Mesendoderm (in vitro differentiated cells): ENCODE measurements around the gene SLC23A2.

Experiments used
- DNase-seq: peaks from one replicate; pipeline ENCODE4 v3.0.0; 2013
- H2AK5ac ChIP-seq: 2 replicates; pipeline ENCODE4 v1.6.1; 2013; ENCODE audit warnings: low read length, inconsistent platforms
- H2BK120ac ChIP-seq: 2 replicates; pipeline ENCODE4 v1.6.1; 2013; ENCODE audit warnings: low read depth, mild to moderate bottlenecking, low read length, moderate library complexity, mixed read lengths
- H2BK15ac ChIP-seq: replicated peaks from 2 replicates; pipeline ENCODE4 v1.6.1; 2013; ENCODE audit warnings: low read depth, mild to moderate bottlenecking, moderate library complexity
- H2BK5ac ChIP-seq: 2 replicates; pipeline ENCODE4 v1.6.1; 2013; ENCODE audit warnings: low read length, inconsistent platforms
- H3K18ac ChIP-seq: 2 replicates; pipeline ENCODE4 v1.6.1; 2013; ENCODE audit warnings: mild to moderate bottlenecking, low read length, mixed read lengths
- H3K23ac ChIP-seq: one replicate; pipeline ENCODE4 v1.6.1; 2013; ENCODE audit warnings: low read length
- H3K27ac ChIP-seq: 2 replicates; pipeline ENCODE4 v1.5.1; 2013; ENCODE audit warnings: low read depth, mild to moderate bottlenecking, inconsistent platforms, low read length, moderate library complexity
- H3K27me3 ChIP-seq: 2 replicates; pipeline ENCODE4 v1.6.1; 2013; ENCODE audit warnings: low read length, control low read depth, mild to moderate bottlenecking, inconsistent platforms; ENCODE audit not compliant: insufficient read depth, poor library complexity
- H3K36me3 ChIP-seq: 2 replicates; pipeline ENCODE4 v1.6.1; 2013; ENCODE audit warnings: low read length, inconsistent platforms; ENCODE audit not compliant: control insufficient read depth, insufficient read depth
- H3K4ac ChIP-seq: one replicate; pipeline ENCODE4 v1.6.1; 2013; ENCODE audit warnings: low read depth, mild to moderate bottlenecking, low read length, moderate library complexity
- H3K4me1 ChIP-seq: 2 replicates; pipeline ENCODE4 v1.6.1; 2013; ENCODE audit warnings: low read depth, low read length, inconsistent platforms; ENCODE audit not compliant: control insufficient read depth
- H3K4me2 ChIP-seq: 2 replicates; pipeline ENCODE4 v1.6.1; 2013; ENCODE audit warnings: low read length
- H3K4me3 ChIP-seq: 2 replicates; pipeline ENCODE4 v1.5.1; 2013; ENCODE audit warnings: mild to moderate bottlenecking, low read length
- H3K56ac ChIP-seq: one replicate; pipeline ENCODE4 v1.6.1; 2013; ENCODE audit warnings: low read length
- H3K79me1 ChIP-seq: 2 replicates; pipeline ENCODE4 v1.6.1; 2013; ENCODE audit warnings: low read length, inconsistent platforms
- H3K79me2 ChIP-seq: 2 replicates; pipeline ENCODE4 v1.6.1; 2013; ENCODE audit warnings: mild to moderate bottlenecking, low read length; ENCODE audit not compliant: control insufficient read depth, insufficient read depth
- H3K9ac ChIP-seq: 2 replicates; pipeline ENCODE4 v1.6.1; 2013; ENCODE audit warnings: low read length, inconsistent platforms
- H4K5ac ChIP-seq: one replicate; pipeline ENCODE4 v1.6.1; 2013; ENCODE audit warnings: low read length
- H4K8ac ChIP-seq: one replicate; pipeline ENCODE4 v1.6.1; 2013; ENCODE audit warnings: low read depth, mild to moderate bottlenecking, control low read depth, low read length, moderate library complexity
- WGBS: extraction: QIAGEN DNeasy Blood & Tissue Kit; methylation state at CpG from one replicate; pipeline ENCODE4 v1.1.7; 2013; ENCODE audit warnings: low lambda C conversion rate, missing lambda C conversion rate; ENCODE audit not compliant: insufficient coverage; ENCODE audit errors: extremely low coverage; 5-methylcytosine and 5-hydroxymethylcytosine counted together

The SLC23A2 gene

GRCh38 chr20:4832469-4832868 lies 168.8 kb downstream of the SLC23A2 start:
- H3K4me3 ChIP-seq: no peak overlapping the region
- no peak for DNase-seq
- no peak overlapping the region for H3K56ac ChIP-seq
- H3K4me1 ChIP-seq: peaks cover 4% of the 10 kb centered on the region
- H3K36me3 ChIP-seq: no peaks in the 10 kb centered on the region
- no peak overlapping the region for H3K18ac ChIP-seq
- H3K4ac ChIP-seq: no peak overlapping the region
- no peaks in the 10 kb centered on the region for H3K79me2 ChIP-seq
- no peak overlapping the region for H2BK5ac ChIP-seq
- H2BK120ac ChIP-seq: no peak overlapping the region
- no peak overlapping the region for H2AK5ac ChIP-seq
- H3K23ac ChIP-seq: no peak overlapping the region
- H4K5ac ChIP-seq: no peak overlapping the region
- H3K27me3 ChIP-seq: no peaks in the 10 kb centered on the region
- no peak overlapping the region for H3K9ac ChIP-seq
- WGBS: no CpG with 5 or more reads among the region's 2 CpGs
- no peak overlapping the region for H2BK15ac ChIP-seq
- no peaks in the 10 kb centered on the region for H3K79me1 ChIP-seq
- no peak overlapping the region for H3K27ac ChIP-seq
- H4K8ac ChIP-seq: no peak overlapping the region
- no peak overlapping the region for H3K4me2 ChIP-seq

- no peak overlapping the region for H2AK5ac ChIP-seq
Observed at GRCh38 chr20:4830696-4831095, 170.6 kb downstream of the SLC23A2 start.

GRCh38 chr20:4830259-4830658 lies 171.1 kb downstream of the SLC23A2 start:
- no peak overlapping the region for H2BK15ac ChIP-seq
- no peak overlapping the region for H2AK5ac ChIP-seq
- H2BK5ac ChIP-seq: no peak overlapping the region
- H3K4ac ChIP-seq: no peak overlapping the region
- H3K56ac ChIP-seq: no peak overlapping the region
- no peak overlapping the region for H3K18ac ChIP-seq
- no CpG with 5 or more reads among the region's 3 CpGs for WGBS
- H3K4me3 ChIP-seq: no peak overlapping the region
- H4K8ac ChIP-seq: no peak overlapping the region
- H3K36me3 ChIP-seq: no peaks in the 10 kb centered on the region
- H3K4me2 ChIP-seq: no peak overlapping the region
- H3K23ac ChIP-seq: no peak overlapping the region
- H3K27ac ChIP-seq: no peak overlapping the region
- H3K9ac ChIP-seq: no peak overlapping the region
- no peak overlapping the region for H4K5ac ChIP-seq
- H2BK120ac ChIP-seq: no peak overlapping the region
- no peaks in the 10 kb centered on the region for H3K4me1 ChIP-seq
- no peaks in the 10 kb centered on the region for H3K79me2 ChIP-seq
- no peaks in the 10 kb centered on the region for H3K79me1 ChIP-seq
- DNase-seq: no peak
- no peaks in the 10 kb centered on the region for H3K27me3 ChIP-seq

More at GRCh38 chr20:4830696-4831095, 170.6 kb downstream of the SLC23A2 start:
- no peak overlapping the region for H3K18ac ChIP-seq
- H3K4me3 ChIP-seq: no peak overlapping the region
- H3K79me1 ChIP-seq: no peaks in the 10 kb centered on the region
- H3K9ac ChIP-seq: no peak overlapping the region
- H4K5ac ChIP-seq: no peak overlapping the region
- H3K36me3 ChIP-seq: no peaks in the 10 kb centered on the region
- H3K4me1 ChIP-seq: peaks cover 2% of the 10 kb centered on the region
- no peaks in the 10 kb centered on the region for H3K79me2 ChIP-seq
- no peak overlapping the region for H4K8ac ChIP-seq
- no peak overlapping the region for H2BK120ac ChIP-seq
- H3K27me3 ChIP-seq: no peaks in the 10 kb centered on the region
- no peak overlapping the region for H3K4me2 ChIP-seq
- no peak overlapping the region for H3K56ac ChIP-seq
- no peak overlapping the region for H3K27ac ChIP-seq
- H2BK15ac ChIP-seq: no peak overlapping the region
- no peak overlapping the region for H2BK5ac ChIP-seq
- no CpG with 5 or more reads among the region's 2 CpGs for WGBS
- DNase-seq: no peak
- no peak overlapping the region for H3K4ac ChIP-seq
- no peak overlapping the region for H3K23ac ChIP-seq

- no peak overlapping the region for H2BK120ac ChIP-seq
- no peak overlapping the region for H3K4me3 ChIP-seq
- H3K27me3 ChIP-seq: no peaks in the 10 kb centered on the region
- no CpG with 5 or more reads among the region's 4 CpGs for WGBS
- no peak overlapping the region for H2AK5ac ChIP-seq
- no peak overlapping the region for H3K4ac ChIP-seq
- no peak overlapping the region for H3K23ac ChIP-seq
- H3K4me2 ChIP-seq: no peak overlapping the region
- no peak overlapping the region for H3K18ac ChIP-seq
- no peak overlapping the region for H4K5ac ChIP-seq
- no peaks in the 10 kb centered on the region for H3K79me2 ChIP-seq
- H3K4me1 ChIP-seq: no peaks in the 10 kb centered on the region
- no peak overlapping the region for H3K9ac ChIP-seq
- H3K56ac ChIP-seq: no peak overlapping the region
- H3K79me1 ChIP-seq: no peaks in the 10 kb centered on the region
- no peak overlapping the region for H4K8ac ChIP-seq
- H3K27ac ChIP-seq: no peak overlapping the region
- no peaks in the 10 kb centered on the region for H3K36me3 ChIP-seq
- H2BK15ac ChIP-seq: no peak overlapping the region
- no peak for DNase-seq
- no peak overlapping the region for H2BK5ac ChIP-seq
Observed at GRCh38 chr20:4829514-4830215, 171.6 kb downstream of the SLC23A2 start.

GRCh38 chr20:4828830-4829513 lies 172.3 kb downstream of the SLC23A2 start:
- Histone ChIP-seq H3K4ac (no peak overlapping the region), H2BK5ac (no peak overlapping the region), H3K79me2 (no peaks in the 10 kb centered on the region), H3K4me3 (no peak overlapping the region), H3K56ac (no peak overlapping the region), H3K4me2 (no peak overlapping the region), H3K9ac (no peak overlapping the region), H4K8ac (no peak overlapping the region), H3K36me3 (no peaks in the 10 kb centered on the region), H3K27ac (no peak overlapping the region), H3K4me1 (peaks cover 3% of the 10 kb centered on the region), H3K79me1 (no peaks in the 10 kb centered on the region), H3K23ac (peak overlapping the region; percentile 11), H2BK120ac (no peak overlapping the region), H4K5ac (no peak overlapping the region), H3K27me3 (no peaks in the 10 kb centered on the region), H3K18ac (no peak overlapping the region), H2AK5ac (no peak overlapping the region), H2BK15ac (no peak overlapping the region)
- DNase-seq: no peak
- no CpG with 5 or more reads among the region's 14 CpGs for WGBS
